Measurements from ENCODE around the gene CNTN2. TPM values are rescaled to one million over a fixed set of nuclear protein-coding genes. Genes with fewer than 3 reads are reported as not detected.

The CNTN2 gene
- total and polyA plus RNA-seq, 9 donors = 0.02 to 0.37 (median 0.19) TPM; not detected in 3

- intact Hi-C loops (cut with DNase I) = loop anchor here in 1 of 4 donors (10.0 kb wide), 1 partner anchor 132 kb away; no protein-coding TSS in a partner anchor
- no peak for DNase-seq
- H3K9me3 ChIP-seq = no peaks in the 10 kb centered on the region
- peaks cover 9% of the 10 kb centered on the region for H3K4me1 ChIP-seq (ENCODE audit: insufficient read depth)
- peak overlapping the region; percentile 83 for H3K4me3 ChIP-seq
- H3K27ac ChIP-seq = peak overlapping the region in 1 of 2 donors; percentile 93
- no peaks in the 10 kb centered on the region for H3K36me3 ChIP-seq
- WGBS, 3 donors = 27 to 39% (median 30%) methylated on average over 9 of the region's 9 CpGs
- no peaks in the 10 kb centered on the region for H3K27me3 ChIP-seq
- TF ChIP-seq CTCF (IDR thresholded peaks at IDR 0.05) (no peak), EP300 (IDR thresholded peaks at IDR 0.05) (no peak), POLR2A (IDR thresholded peaks at IDR 0.05) (no peak)
These were observed 79.5 kb downstream of the CNTN2 start for GRCh38 chr1:205122489-205122882.

GRCh38 chr1:205124726-205125125 lies 81.7 kb downstream of the CNTN2 start:
- no peak for DNase-seq
- H3K4me1 ChIP-seq (ENCODE audit: insufficient read depth) = peaks cover 9% of the 10 kb centered on the region
- no peak overlapping the region for H3K27ac ChIP-seq
- no peaks in the 10 kb centered on the region for H3K9me3 ChIP-seq
- intact Hi-C loops (cut with DNase I) = loop anchor here in 1 of 4 donors (10.0 kb wide), 1 partner anchor 130 kb away; no protein-coding TSS in a partner anchor
- no peaks in the 10 kb centered on the region for H3K36me3 ChIP-seq
- WGBS, 3 donors = 79 to 82% (median 79%) methylated on average over 7 of the region's 7 CpGs
- H3K27me3 ChIP-seq = no peaks in the 10 kb centered on the region
- no peak overlapping the region for H3K4me3 ChIP-seq
- TF ChIP-seq POLR2A (IDR thresholded peaks at IDR 0.05) (no peak), EP300 (IDR thresholded peaks at IDR 0.05) (no peak), CTCF (IDR thresholded peaks at IDR 0.05) (no peak)

DNA sequence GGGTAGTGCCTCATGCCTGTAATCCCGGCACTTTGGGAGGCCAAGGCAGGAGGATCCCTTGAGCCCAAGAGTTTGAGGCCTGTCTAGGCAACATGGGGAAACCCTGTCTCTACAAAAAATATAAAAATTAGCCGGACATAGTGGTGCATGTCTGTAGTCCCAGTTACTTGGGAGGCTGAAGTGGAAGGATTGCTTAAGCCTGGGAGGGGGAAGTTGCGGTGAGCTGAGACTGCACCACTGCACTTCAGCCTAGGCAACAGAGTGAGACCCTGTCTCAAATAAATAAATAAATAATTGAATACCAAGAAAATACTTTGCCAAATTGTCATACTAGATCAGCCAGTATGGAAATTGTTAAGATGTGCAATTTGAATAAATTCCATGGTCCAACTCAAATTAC lies 84.6 kb downstream of the CNTN2 start:
- H3K9me3 ChIP-seq = no peaks in the 10 kb centered on the region
- H3K36me3 ChIP-seq = no peaks in the 10 kb centered on the region
- TF ChIP-seq EP300 (IDR thresholded peaks at IDR 0.05) = no peak
- no peak for TF ChIP-seq POLR2A (IDR thresholded peaks at IDR 0.05)
- no peak for TF ChIP-seq CTCF (IDR thresholded peaks at IDR 0.05)
- H3K4me1 ChIP-seq (ENCODE audit: insufficient read depth) = peaks cover 2% of the 10 kb centered on the region
- no peak for DNase-seq
- H3K4me3 ChIP-seq = no peak overlapping the region
- no peaks in the 10 kb centered on the region for H3K27me3 ChIP-seq
- WGBS, 3 donors = 86 to 95% (median 90%) methylated on average over 3 of the region's 3 CpGs
- no peak overlapping the region for H3K27ac ChIP-seq
- intact Hi-C loops (cut with DNase I) = loop anchor here in 1 of 4 donors (10.0 kb wide), 1 partner anchor 127 kb away; no protein-coding TSS in a partner anchor

Other genes with a start within 250 kb of the CNTN2 start
- gene NFASC, start 172.3 kb upstream of the CNTN2 start, total RNA-seq = 10 to 100 TPM in 6 of 7 donors, 1 to 10 TPM in 1; 9.3 to 73.2 (median 19.0) TPM
- 10 to 100 TPM; 20.9 to 52.6 TPM for gene NFASC, start 172.3 kb upstream of the CNTN2 start, polyA plus RNA-seq
- 1 to 10 TPM in 6 of 7 donors, under 1 TPM in 1; 0.92 to 4.2 (median 3.5) TPM for gene TMEM81, start 41.2 kb downstream of the CNTN2 start, total RNA-seq
- gene TMEM81, start 41.2 kb downstream of the CNTN2 start, polyA plus RNA-seq = 1 to 10 TPM; 2.0 to 2.1 TPM
- gene RBBP5, start 78.8 kb downstream of the CNTN2 start, total RNA-seq = 10 to 100 TPM in 6 of 7 donors, 1 to 10 TPM in 1; 10.0 to 19.1 (median 15.1) TPM
- gene RBBP5, start 78.8 kb downstream of the CNTN2 start, polyA plus RNA-seq = 10 to 100 TPM in 1 of 2 donors, 1 to 10 TPM in 1; 6.8 to 16.7 TPM
- 10 to 100 TPM in 6 of 7 donors, 1 to 10 TPM in 1; 8.8 to 20.0 (median 18.0) TPM for gene DSTYK, start 168.5 kb downstream of the CNTN2 start, total RNA-seq
- 10 to 100 TPM; 10.7 to 18.8 TPM for gene DSTYK, start 168.5 kb downstream of the CNTN2 start, polyA plus RNA-seq
- 10 to 100 TPM in 1 of 7 donors, 1 to 10 TPM in 6; 2.6 to 10.1 (median 7.8) TPM for gene TMCC2, start 184.7 kb downstream of the CNTN2 start, total RNA-seq
- gene TMCC2, start 184.7 kb downstream of the CNTN2 start, polyA plus RNA-seq = 10 to 100 TPM in 1 of 2 donors, 1 to 10 TPM in 1; 2.3 to 11.0 TPM

Measured in ovary (tissue), 9 donors.